ENCODE data around the gene BCL2L2. TPM values are rescaled to one million over a fixed set of nuclear protein-coding genes. Genes with fewer than 3 reads are reported as not detected.
"Not testable (repeated sequence)": the region's sequence is repeated elsewhere in the genome, so short reads cannot be mapped to it uniquely, and the experiment has no call there.

The BCL2L2 gene
- total and polyA plus RNA-seq, 11 donors, result 16.6 to 52.9 (median 36.7) TPM

- H3K4me1 ChIP-seq, result peaks cover 4 to 29% (median 16%) of the 10 kb centered on the region in 12 donors
- no peak overlapping the region for H3K4me3 ChIP-seq
- intact Hi-C loops (cut with DNase I), result loop anchor here in 7 of 10 donors (5.0 to 10.0 kb wide), 4 partner anchors 130 to 240 kb away; partner anchors contain the start of genes AP1G2 (in 5 of the 7), NGDN (in 2 of the 7), THTPA (in 1 of the 7) and ZFHX2 (in 1 of the 7)
- TF ChIP-seq, protein P1, sequence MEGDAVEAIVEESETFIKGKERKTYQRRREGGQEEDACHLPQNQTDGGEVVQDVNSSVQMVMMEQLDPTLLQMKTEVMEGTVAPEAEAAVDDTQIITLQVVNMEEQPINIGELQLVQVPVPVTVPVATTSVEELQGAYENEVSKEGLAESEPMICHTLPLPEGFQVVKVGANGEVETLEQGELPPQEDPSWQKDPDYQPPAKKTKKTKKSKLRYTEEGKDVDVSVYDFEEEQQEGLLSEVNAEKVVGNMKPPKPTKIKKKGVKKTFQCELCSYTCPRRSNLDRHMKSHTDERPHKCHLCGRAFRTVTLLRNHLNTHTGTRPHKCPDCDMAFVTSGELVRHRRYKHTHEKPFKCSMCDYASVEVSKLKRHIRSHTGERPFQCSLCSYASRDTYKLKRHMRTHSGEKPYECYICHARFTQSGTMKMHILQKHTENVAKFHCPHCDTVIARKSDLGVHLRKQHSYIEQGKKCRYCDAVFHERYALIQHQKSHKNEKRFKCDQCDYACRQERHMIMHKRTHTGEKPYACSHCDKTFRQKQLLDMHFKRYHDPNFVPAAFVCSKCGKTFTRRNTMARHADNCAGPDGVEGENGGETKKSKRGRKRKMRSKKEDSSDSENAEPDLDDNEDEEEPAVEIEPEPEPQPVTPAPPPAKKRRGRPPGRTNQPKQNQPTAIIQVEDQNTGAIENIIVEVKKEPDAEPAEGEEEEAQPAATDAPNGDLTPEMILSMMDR (IDR thresholded peaks at IDR 0.05), result no peak
- TF ChIP-seq POLR2A (IDR thresholded peaks at IDR 0.05), result no peak
- no peak overlapping the region for H3K27ac ChIP-seq
- H3K9me3 ChIP-seq, result no peaks in the 10 kb centered on the region
- no peak for DNase-seq
- no peak for ATAC-seq
- H3K27me3 ChIP-seq, result no peaks in the 10 kb centered on the region
- H3K36me3 ChIP-seq, result peaks cover 0 to 39% (median 33%) of the 10 kb centered on the region in 9 donors
- WGBS, 4 donors, result 78 to 93% (median 85%) methylated on average over 2 of the region's 2 CpGs
Observed at GRCh38 chr14:23324455-23324846, 17.8 kb downstream of the BCL2L2 start.

DNA sequence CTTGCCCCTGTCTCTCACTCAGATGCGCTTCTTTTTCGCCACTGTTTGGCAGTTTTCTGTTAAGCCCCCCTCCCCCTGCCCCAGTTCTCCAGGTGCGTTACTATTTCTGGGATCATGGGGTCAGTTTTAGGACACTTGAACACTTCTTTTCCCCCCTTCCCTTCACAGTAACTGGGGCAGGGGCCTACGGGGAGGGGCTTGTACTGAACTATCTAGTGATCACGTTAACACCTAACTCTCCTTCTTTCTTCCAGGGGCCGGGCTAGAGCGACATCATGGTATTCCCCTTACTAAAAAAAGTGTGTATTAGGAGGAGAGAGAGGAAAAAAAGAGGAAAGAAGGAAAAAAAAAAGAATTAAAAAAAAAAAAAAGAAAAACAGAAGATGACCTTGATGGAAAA, 18.4 kb downstream of the BCL2L2 start:
- Histone ChIP-seq H3K4me1 (peaks cover 4 to 29% (median 16%) of the 10 kb centered on the region in 12 donors), H3K4me3 (no peak overlapping the region), H3K9me3 (no peaks in the 10 kb centered on the region), H3K27ac (no peak overlapping the region), H3K27me3 (no peaks in the 10 kb centered on the region), H3K36me3 (peaks cover 0 to 39% (median 33%) of the 10 kb centered on the region in 9 donors)
- WGBS, 4 donors, result 71 to 79% (median 76%) methylated on average over 7 of the region's 7 CpGs
- ATAC-seq, result no peak
- no peak for DNase-seq
- TF ChIP-seq, protein P1 (IDR thresholded peaks at IDR 0.05), result no peak
- no peak for TF ChIP-seq POLR2A (IDR thresholded peaks at IDR 0.05)
- intact Hi-C loops (cut with DNase I), result loop anchor here in 9 of 10 donors (5.0 to 10.0 kb wide), 10 partner anchors 37 to 240 kb away; partner anchors contain the start of genes AP1G2 (in 5 of the 9), NGDN (in 4 of the 9), CMTM5 (in 2 of the 9) and THTPA (in 1 of the 9)

- H3K9me3 ChIP-seq, H3K4me3 ChIP-seq, DNase-seq, H3K27ac ChIP-seq, ATAC-seq, H3K27me3 ChIP-seq: not testable (repeated sequence)
- intact Hi-C loops (cut with DNase I), result loop anchor here in 9 of 10 donors (2.0 to 10.0 kb wide), 11 partner anchors 37 to 239 kb away; partner anchors contain the start of genes AP1G2 (in 5 of the 9), CMTM5 (in 2 of the 9), NGDN (in 2 of the 9) and THTPA (in 1 of the 9)
- H3K36me3 ChIP-seq, result peaks cover 0 to 39% (median 33%) of the 10 kb centered on the region in 9 donors
- H3K4me1 ChIP-seq, result peaks cover 0 to 22% (median 13%) of the 10 kb centered on the region in 12 donors
- WGBS, 4 donors, result 89 to 92% (median 90%) methylated on average over 5 of the region's 5 CpGs
Observed at GRCh38 chr14:23325746-23326145, 19.1 kb downstream of the BCL2L2 start.

DNA sequence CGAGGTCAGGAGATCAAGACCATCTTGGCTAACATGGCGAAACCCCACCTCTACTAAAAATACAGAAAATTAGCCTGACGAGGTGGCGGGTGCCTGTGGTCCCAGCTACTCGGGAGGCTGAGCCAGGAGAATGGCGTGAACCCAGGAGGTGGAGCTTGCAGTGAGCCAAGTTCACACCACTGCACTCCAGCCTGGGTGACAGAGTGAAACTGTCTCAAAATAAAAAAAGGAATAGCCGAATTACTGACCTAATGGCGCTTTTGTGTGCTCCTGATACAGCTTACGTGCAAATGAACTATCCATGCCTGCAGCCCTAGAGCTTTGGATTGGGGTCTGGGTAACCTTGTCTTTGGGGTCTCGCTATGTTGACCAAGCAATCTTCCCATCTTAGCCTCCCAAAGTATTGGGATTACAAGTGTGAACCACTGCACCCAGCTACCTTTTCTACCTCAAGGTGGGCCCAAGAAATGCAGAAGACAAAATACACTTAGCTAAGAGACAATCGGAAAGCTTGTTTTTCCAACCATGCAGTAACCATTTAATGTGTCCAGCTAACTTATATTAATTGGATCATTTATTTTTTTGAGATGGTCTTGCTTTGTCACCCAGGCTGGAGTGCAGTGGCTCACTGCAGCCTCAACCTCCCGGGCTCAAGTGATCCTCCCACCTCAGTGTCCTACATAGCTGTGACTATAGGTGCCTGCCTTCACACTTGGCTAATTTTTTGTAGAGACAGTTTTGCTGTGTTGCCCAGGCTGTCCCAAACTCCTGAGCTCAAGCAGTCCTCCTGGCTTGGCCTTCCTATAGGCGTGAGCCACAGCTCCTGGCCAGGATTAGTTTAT, 20.1 kb downstream of the BCL2L2 start:
- DNase-seq (no peak), ATAC-seq (no peak)
- TF ChIP-seq, protein P1 (IDR thresholded peaks at IDR 0.05), result no peak
- TF ChIP-seq POLR2A (IDR thresholded peaks at IDR 0.05), result no peak
- Histone ChIP-seq H3K4me1 (peaks cover 0 to 22% (median 13%) of the 10 kb centered on the region in 12 donors), H3K27me3 (no peaks in the 10 kb centered on the region), H3K27ac (no peak overlapping the region), H3K9me3 (no peaks in the 10 kb centered on the region), H3K4me3 (no peak overlapping the region), H3K36me3 (peaks cover 0 to 39% (median 33%) of the 10 kb centered on the region in 9 donors)
- intact Hi-C loops (cut with DNase I), result loop anchor here in 9 of 10 donors (2.0 to 10.0 kb wide), 11 partner anchors 36 to 238 kb away; partner anchors contain the start of genes AP1G2 (in 5 of the 9), CMTM5 (in 2 of the 9), NGDN (in 2 of the 9) and THTPA (in 1 of the 9)
- 74 to 81% (median 78%) methylated on average over 13 of the region's 13 CpGs for WGBS, 4 donors
